ENCODE measurements around the gene ZMYM4.

The ZMYM4 gene

DNA sequence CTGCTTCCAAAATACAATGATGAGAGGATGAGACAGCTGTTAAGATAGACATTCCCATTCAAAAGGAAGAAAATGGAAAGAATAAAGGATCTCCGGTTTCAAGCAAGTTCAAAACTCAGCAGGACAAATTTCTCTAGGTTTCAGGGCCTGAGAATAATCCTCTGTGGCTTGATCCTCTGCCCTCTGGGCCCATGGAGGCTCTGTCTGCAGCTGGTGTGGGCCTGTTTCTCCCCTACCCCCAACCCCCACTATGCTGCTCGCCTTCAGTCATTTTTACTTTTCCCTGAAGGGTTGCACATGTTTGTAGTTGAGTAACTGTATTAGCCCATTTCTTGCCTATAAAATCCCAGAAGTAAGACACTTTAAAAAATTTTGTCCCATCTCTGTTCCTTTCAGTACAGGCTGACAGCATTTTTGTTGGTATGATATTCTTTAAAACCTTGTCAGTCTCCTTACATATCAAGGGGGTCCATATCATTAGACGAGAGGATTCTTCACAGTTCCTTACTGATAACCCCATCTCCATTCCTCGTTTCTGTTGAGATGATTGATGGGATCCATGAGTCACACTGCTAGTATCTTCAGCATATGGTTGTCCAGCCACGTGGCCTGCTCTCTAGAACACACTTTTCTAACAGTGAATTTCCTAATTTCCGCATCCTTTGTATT, 10.5 kb downstream of the ZMYM4 start:
- FAIRE-seq: no peak

DNA sequence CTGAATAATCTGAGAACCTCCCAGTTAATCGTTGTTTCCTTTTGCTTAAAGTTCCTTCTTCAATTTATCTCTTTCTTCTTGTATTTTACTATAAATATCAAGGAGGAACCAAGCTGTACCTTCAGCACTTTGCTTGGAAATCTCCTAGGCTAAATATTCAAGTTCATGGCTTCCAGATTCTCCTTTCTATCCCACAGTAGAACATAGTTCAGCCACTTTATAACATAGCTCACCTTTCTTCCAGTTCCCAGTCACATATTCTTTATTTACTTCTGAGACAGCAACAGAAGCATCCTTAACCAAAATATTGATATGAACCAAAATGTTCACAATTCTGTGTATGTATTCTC, 11.0 kb downstream of the ZMYM4 start:
- FAIRE-seq: no peak

DNA sequence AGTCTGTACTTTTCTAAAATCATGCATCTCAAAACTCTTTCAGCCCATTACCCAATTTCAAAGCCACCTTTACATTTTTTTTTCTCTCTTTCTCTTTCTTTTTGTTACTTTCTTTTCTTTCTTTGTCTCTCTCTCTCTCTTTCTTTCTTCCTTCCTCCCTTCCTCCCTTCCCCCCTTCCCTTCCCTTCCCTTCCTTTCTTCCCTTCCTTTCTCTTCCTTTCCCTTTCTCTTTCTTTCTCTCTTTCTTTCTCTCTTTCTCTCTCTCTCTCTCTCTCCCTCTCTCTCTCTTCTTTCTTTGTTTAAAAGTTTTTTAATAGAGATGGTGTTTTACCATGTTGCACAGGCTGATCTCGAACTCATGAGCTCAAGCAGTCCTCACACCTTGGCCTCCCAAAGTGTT, 11.5 kb downstream of the ZMYM4 start:
- FAIRE-seq: no peak

DNA sequence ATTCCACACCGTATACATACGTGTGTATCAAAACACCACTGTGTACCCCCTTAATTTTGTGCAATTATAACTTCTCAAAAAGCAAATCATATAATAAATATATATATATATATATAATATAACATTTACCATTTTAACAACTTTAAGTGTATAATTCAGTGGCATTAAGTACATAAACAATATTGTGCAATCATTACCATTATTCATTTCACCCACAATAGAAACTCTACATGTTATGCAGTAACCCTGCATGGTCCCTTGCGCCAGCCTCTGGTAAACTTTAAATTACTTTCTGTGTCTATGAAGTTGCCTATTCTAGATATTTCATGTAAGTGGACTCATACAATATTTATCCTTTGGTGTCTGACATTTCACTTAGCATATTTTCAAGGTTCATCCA, 13.1 kb downstream of the ZMYM4 start:
- no peak for FAIRE-seq

DNA sequence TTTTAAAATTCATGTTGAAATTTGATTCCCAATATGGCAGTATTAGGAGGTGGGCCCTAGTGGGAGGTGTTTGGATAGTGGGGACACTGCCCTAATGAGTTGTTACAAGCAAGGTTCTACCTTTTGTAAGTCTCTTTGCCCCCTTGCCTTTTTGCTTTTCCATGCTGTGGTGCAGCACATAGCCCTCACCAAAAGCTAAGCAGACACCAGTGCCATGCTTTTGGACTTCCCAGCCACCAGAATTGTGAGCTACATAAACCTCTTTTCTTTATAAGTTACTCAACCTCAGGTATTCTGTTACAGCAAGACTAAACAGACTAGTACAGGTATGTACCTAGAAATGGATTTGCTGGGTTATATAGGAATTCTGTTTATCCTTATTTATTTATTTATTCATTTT, 13.7 kb downstream of the ZMYM4 start:
- no peak for FAIRE-seq

DNA sequence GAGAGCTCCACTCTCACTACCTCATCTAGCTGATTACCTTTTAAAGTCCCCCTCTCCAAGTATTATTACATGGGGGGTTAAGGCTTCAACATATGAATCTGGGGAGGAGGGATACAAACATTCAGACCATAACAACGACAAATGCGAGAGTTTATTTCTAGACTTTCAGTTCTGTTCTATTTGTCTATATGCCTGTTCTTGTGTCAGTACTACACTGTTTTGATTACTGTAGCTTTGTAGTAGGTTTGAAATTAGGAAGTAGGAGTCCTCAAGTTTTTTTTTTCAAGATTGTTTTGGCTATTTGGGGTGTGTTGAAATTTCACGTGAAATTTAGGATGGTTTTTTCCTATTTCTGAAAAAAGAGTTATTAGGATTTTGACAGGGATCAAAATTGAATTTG, 16.3 kb downstream of the ZMYM4 start:
- no peak for FAIRE-seq

DNA sequence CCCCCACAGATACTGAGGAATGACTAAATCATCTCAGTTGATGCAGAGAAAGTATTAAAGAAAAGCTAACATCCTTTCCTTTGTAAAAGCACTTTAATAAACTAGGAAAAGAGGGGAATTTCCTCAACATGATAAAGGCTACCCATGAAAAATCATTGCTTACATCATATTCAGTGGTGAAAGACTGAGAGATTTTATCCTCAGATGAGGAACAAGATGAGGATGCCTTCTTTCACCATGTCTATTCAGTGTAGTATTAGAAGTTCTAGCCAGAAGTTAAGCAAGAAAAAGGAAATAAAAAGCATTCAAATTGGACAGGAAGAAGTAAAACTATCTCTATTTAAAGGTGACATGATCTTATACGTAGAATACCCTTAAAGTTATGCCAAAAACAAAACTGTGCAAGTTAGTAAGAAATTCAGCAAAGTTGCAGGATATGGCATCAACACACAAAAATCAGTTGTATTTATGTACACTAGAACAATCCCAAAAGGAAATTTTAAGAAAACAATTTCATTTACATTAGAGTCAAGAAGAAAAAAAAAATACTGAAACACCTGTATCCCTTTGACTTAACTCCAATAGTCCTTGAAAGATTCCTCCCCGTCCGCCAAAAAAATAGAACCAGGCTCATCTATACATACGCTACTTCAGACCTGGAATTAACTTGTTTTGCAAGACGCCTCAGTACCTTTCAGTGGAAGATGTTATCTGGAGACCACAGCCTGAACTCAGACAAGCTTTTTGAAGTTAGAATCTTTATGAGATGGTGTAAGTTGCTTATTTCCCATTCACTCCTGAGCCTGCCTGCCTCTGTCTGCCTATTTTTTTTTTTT, 17.5 kb downstream of the ZMYM4 start:
- no peak for FAIRE-seq

DNA sequence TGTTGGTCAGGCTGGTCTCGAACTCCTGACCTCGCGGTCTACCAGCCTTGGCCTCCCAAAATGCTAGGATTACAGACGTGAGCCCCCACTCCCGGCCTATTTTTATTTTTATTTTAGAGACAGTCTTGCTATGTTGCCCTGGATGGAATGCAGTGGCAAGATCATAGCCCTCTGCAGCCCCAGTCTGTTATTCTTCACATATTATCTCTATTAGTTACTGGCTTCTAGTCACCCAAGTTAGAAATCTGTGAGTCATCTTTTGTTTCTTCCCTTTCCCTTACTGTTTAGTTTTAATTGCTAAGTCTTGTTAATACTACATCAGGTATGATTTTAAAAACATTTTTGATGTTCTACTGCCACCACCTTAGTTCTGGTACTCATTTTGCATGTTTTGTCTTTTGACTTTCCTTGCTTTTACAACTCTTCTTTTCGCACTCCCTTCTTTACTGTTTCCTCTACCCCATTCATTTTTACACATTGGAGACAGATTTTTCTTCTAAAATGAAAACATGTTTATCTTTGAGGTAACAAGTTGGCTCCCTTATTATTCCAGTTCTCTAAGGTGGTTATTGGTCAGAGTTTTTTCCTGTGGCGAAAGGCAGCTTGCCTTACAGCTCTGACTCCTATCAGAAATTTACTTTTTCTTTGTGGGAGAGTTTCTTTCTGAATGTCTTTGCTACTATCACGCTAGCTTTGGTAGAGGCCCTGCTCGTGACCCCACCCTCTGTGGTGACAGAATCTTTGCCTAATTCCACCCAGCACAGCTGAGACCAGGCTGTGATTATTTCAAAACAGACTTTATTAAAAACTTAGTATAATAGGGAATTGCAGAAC, 19.5 kb downstream of the ZMYM4 start:
- FAIRE-seq: no peak

DNA sequence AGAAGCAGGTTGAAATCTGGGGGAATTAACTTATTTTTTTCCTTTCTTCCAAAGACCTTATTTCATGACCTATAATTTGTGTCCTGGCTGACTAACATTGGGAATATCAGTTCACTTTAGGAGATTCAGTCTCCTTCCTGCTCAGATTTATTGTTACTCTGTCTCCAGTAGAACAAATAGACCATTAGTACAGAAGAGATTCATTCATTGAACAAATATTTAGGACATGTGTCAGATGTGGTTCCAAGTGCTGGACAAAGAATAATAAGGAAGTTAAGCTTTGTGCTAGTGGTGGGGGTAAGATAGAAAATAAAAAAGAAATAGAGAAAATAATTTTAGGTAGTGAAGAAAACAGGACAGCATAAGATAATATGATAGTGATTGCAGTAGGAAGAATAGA, 20.3 kb downstream of the ZMYM4 start:
- FAIRE-seq: no peak

DNA sequence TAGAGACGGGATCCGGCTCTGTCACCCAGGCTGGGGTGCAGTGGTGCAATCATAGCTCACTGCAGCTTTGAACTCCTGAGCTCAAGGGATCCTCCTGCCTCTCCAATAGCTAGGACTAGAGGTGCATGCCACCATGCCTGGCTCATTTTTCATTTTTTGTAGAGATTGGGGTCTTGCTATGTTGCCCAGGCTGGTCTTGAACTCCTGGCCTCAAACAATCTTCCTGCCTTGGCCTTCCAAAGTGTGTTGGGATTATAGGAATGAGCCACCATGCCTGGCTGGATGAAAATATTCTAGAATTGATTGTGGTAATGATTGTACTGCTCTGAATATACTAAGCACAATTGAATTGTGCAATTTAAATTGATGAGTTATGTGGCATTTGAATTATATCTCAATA, 21.9 kb downstream of the ZMYM4 start:
- FAIRE-seq: no peak

DNA sequence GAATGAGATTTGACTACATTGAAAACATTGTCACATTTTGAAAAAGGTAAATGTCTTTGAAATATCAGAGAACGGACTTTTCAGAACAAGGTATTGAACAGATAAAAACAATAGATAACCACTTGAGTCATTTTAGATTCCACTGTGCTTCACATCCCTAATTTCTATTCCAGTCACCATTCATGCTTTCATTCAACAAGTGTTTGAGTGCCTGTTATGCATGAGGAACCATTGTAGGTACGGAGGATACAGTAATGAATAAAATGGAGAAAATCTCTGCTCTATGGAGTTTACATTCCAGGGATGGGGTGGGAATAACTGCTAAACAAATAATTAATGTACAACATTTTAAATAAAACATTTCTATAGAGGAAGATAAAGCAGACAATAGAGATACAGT, 26.3 kb downstream of the ZMYM4 start:
- FAIRE-seq: no peak

DNA sequence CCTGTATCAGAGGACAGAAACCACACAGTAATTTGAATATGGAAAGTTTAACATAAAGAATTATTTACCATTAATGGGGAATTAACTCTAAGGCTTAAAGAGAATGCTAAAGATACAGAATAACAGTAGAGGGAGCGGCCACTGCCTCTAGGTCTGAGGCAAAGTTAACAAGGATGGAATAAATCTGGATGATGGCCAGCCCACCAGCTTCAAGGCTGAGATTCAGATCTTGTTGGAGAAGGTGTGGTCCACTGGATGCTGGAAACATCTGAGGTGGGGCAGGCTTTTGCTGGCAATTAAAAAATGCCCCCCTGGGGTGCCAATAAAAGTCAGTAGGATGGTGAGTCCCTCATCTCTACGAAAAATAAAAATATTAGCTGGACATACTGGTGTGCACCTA, 29.4 kb downstream of the ZMYM4 start:
- no peak for FAIRE-seq

DNA sequence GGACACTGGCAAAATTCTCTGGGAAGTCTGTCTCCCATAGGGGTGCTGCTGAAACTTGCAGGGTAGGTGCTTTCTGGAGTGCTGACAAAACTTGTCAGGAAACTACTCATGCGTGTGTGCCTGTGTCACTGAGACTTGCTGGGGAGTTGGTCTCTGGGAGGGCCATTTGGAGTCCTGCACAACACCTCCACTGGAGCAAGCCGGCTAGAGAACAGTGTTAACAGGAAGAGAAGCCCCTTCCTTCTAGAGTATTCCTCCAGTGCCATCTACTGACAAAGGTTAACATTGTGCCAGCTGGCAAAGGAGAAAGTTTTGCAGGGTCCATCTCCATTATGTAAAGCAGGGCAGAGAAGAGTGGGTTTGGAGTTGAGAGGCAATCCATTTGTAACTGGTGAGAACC, 30.0 kb downstream of the ZMYM4 start:
- FAIRE-seq: no peak

DNA sequence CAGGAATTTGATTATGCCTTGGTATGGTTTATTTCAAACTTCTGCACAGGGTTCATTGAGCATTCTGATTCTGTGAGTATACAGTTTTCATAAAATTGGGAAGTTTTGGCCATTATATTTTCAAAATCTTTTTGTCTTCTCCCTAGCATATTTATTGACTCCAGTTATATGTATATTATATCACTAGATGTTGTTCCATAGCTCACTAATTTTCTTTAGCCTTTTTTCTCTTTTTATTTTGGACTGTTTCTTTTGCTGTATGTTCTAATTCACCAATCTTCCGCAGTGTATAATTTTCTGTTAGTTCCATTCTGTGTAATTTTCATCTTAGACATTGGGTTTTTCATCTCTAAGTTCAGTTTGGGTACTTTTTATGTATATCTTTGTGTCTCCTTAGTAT, 31.9 kb downstream of the ZMYM4 start:
- FAIRE-seq: no peak

DNA sequence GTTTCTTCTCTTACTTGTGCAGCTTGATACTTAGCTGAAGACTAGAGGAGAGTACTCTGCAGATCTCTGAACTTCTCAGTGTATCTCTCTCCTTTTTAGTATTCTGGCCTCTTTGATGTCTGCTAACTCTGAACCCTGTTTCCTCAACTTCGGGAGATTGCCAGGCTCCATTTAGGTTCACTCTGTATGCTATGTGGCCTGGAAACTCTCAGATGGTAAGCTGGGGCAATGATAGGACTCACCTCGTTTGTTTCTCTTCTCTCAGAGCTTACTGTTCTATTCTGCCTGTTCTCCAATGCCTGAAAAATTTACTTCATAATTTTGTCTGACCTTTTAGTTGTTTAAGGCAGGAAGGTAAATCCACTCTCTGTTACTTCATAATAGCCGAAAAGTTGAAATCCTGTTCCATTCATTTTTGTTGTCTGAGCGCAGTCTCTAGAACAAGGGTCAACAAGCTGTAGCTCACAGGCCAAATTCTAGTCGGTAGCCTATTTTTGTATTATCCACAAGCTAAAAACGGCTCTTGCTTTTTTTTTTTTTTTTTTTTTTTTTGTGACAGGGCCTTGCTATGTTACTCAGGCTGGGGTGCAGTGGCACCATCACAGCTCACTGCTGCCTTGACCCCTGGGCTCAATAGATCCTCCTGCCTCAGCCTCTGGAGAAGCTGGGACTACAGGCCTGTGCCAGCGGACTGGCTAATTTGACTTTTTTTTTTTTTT, 33.3 kb downstream of the ZMYM4 start:
- FAIRE-seq: no peak

DNA sequence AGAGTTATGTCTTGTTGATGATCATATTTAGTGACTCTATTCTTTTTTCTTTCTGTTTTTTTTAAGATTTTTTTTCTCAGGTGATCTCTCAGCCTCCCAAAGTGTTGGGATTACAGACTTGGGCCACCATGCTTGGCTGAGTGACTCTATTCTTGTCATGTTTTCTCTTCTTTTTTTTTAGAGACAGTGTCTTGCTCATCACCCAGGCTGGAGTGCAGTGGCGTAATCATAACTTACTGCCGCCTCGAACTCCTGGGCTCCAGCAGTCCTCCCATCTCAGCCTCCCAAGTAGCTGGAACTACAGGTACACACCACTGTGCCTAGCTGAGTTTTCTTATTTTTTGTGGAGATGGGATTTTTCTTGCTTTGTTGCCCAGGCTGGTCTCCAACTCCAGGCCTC, 36.9 kb downstream of the ZMYM4 start:
- FAIRE-seq: no peak

DNA sequence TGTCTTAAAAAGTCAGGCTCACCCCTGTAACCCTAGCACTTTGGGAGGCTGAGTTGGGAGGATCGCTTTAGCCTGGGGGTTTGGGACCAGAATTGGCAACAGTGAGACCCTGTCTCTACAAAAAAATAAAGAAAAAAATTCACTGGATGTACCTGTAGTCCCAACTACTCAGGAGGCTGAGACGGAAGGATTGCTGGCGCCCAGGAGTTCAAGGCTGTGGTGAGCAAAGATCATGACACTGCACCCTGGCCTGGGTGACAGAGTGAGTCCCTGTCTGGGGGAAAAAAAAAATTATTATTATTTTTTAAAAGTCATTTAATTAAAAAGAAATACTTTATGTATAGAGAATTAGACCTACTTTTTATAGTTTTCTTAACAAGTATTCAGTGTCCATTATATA, 47.1 kb downstream of the ZMYM4 start:
- FAIRE-seq: no peak

DNA sequence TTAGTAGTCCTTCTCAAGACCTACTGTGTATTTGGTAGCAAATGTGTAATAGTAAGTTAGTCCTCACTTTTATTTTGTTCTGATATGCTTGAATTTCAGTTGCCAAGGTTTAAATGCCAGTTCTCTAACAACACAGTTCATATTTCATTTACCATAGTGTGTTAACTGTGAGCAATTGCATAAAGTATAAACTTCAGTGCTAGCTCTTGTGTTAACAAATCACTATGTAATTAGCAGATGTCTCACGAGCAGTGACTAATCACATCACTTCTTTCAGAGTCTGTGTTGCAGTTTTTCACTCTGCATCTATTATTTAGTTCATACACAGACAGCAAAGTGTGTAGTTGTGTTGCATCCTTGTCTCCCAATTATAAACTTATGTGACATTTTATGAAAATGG, 47.8 kb downstream of the ZMYM4 start:
- FAIRE-seq: no peak

DNA sequence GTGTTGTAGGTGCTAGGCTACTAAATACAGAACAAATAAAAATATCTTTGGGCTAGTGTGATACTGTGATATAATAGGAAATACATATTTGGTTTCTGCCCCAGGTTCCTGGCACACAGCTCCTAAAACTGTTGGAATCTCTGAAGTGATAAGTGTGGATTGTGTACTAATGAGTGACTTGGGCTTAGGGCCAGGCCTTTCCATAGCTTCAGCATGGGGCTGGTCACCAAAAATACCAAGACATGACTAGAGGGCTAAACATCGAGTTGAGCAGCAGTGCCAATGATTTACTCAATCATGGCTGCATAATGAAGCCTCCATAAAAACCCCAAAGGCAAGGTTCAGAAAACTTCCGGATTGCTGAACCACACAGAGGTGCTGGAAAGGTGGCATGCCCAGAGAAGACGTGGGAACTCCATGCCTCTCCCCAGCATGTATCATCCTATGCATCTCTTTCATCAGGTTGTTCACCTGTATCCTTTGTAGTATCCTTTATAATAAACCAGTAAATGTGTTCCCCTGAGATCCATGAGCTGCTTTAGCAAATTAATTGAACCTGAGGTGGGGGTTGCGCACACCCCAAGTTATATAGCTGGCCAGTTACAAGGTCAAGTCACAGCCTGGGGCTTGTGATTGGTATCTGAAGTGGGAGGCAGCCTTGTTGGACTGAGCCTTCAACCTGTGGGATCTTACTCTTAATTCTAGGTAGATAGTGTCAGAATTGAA, 51.6 kb downstream of the ZMYM4 start:
- no peak for FAIRE-seq

DNA sequence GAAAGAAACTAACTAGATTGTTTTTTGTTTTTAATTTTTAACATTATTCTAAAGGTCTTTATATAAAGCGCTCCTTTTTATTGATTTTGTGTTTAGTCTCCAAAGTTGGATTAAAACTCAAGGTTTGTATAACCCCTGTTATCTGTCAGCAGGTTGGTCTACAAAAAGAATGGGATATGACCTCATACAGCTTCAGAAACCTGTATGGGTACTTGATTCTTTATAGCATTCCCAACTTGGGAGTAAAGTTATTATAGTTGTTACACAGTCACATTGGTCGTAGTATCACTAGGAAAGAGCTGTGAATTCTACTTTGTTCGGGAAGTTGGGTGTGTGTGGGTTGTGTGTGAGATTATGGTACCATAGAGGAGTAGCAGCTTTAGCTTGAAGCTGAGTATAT, 52.4 kb downstream of the ZMYM4 start:
- FAIRE-seq: no peak

DNA sequence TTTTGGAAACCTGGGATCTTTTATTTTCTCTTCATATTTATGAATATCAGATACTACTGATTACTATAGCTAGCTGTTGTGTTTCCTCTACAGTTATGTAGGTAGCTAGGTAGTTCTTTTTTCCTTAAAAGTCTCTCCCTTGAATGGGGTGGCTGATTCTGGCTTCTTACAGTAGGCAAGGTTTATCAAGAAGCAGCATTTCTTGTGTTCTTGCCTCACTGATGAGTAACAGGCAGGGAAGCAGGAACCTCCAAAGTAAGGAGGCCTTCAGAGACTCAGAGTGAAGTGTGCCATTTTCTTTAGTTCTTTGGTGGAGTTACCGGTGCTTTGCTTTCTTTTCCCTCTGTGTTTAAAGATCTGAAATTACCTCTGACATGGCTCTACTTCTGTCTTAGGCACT, 56.0 kb downstream of the ZMYM4 start:
- no peak for FAIRE-seq

DNA sequence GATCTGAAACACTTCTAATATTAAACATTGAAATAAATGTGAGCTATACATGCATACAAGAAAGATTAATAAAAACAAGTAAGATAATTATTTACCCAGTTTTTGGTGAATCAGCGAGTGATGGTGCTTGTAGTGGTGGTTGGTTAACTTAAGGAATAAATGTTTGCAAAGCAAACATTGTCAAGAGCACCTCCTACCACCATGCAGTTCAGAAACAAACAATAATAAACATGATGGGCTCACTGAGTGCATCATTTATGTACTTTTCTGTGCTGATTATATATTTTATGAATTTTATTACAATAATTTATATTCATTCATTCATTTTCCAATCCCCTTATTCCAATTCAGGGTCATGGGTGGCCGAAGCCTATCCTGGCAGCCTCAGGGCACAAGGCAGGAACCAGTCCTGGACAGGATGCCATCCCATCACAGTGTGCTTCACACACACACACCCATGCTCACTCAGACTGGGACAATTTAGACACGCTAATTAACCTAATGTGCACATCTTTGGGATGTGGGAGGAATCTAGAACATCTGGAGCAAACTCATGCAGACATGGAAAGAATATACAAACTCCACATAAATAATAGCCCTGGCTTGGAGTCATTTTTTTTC, 57.8 kb downstream of the ZMYM4 start:
- no peak for FAIRE-seq
